GM12892 (cell line): ENCODE data around the gene TBXA2R.

Experiments
- POLR2A ChIP-seq: IDR thresholded peaks from 2 replicates; pipeline ENCODE4 v1.6.1; 2011; ENCODE audit warnings: low read depth, low read length, control low read depth
- POLR2AphosphoS5 ChIP-seq: IDR thresholded peaks from 2 replicates; pipeline ENCODE4 v1.6.1; 2011; ENCODE audit warnings: low read depth, low read length, control low read depth

- TF ChIP-seq POLR2A (no peak), POLR2AphosphoS5 (no peak)
Measured at GRCh38 chr19:3614858-3615505, 8.3 kb upstream of the TBXA2R start.
